ENCODE measurements around the gene SH3BP4.

- TF ChIP-seq POLR2A (IDR thresholded peaks at IDR 0.05; ENCODE audit: low read depth, low read length), result no peak
- no peak for TF ChIP-seq TAF1 (IDR thresholded peaks at IDR 0.05; ENCODE audit: low read depth, low read length)
- no peak for TF ChIP-seq SPI1 (IDR thresholded peaks at IDR 0.05; ENCODE audit: low read depth, low read length)
- no peak for TF ChIP-seq POLR2AphosphoS5 (IDR thresholded peaks at IDR 0.05; ENCODE audit: low read depth, low read length)
Measured at GRCh38 chr2:234930397-234930796, 21.4 kb upstream of the SH3BP4 start.
